Measurements from ENCODE around the gene TRMT112. TPM values are rescaled to one million over a fixed set of nuclear protein-coding genes. Genes with fewer than 3 reads are reported as not detected.

Gene TRMT112
- total and polyA plus RNA-seq, 10 of the 15 experiments (the other 5 are each of a cell fraction or from before 2014, with no cell fraction given) = 212 to 455 (median 308) TPM

DNA sequence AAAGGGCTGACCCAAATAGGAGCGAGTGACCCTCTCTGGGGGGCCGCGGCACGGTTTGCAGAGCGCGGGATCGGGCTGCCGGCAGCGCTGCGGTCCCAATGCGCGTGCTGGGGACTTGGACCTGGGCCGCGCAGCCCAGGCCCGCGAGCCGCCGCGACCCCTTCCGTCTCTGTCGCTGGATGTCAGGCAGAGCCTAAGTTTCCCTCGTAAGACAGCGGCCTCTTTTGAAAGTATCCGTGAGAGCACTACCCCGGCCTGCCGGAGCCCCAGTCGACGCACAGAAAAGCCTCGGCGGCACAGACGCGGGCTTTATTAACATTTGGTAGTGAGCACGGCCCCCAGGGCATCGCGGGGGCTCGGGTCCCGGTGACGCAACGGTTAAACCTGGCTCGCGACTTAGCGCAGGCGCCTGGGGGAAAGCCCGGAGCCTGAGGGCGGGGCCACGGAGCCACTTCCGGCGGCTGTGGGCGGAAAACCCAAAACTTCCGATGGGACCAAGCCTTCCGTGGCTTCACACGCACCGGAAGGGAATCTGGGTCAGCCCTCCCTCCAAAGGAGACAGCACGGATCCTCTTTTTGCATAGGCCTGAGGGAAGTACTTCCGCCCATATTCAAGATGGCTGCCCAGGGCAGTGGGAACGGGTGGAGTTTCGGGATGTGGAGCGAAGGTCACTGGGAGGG lies 47.7 kb downstream of the TRMT112 start (continued):
- TF ChIP-seq, protein P1, sequence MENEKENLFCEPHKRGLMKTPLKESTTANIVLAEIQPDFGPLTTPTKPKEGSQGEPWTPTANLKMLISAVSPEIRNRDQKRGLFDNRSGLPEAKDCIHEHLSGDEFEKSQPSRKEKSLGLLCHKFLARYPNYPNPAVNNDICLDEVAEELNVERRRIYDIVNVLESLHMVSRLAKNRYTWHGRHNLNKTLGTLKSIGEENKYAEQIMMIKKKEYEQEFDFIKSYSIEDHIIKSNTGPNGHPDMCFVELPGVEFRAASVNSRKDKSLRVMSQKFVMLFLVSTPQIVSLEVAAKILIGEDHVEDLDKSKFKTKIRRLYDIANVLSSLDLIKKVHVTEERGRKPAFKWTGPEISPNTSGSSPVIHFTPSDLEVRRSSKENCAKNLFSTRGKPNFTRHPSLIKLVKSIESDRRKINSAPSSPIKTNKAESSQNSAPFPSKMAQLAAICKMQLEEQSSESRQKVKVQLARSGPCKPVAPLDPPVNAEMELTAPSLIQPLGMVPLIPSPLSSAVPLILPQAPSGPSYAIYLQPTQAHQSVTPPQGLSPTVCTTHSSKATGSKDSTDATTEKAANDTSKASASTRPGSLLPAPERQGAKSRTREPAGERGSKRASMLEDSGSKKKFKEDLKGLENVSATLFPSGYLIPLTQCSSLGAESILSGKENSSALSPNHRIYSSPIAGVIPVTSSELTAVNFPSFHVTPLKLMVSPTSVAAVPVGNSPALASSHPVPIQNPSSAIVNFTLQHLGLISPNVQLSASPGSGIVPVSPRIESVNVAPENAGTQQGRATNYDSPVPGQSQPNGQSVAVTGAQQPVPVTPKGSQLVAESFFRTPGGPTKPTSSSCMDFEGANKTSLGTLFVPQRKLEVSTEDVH (IDR thresholded peaks at IDR 0.05; ENCODE audit: low read depth, partially characterized antibody) = peak; percentile 97
- peak; percentile 17 for TF ChIP-seq GATAD2B (conservative IDR thresholded peaks at IDR 0.05; ENCODE audit: low read depth)
- TF ChIP-seq BHLHE40 (IDR thresholded peaks at IDR 0.05; ENCODE audit: borderline replicate concordance in 1 of 2, low read depth in 2 of 2, low read length in 1 of 2) = peak; percentile 32 to 40; a peak in 2 of 4 replicates
- no peak for TF ChIP-seq CHD4 (IDR thresholded peaks at IDR 0.05)
- TF ChIP-seq LARP7 (IDR thresholded peaks at IDR 0.05) = peak; percentile 80; the same call in 1 of the 2 replicates
- TF ChIP-seq ZNF207 (IDR thresholded peaks at IDR 0.05; ENCODE audit: borderline replicate concordance) = peak; percentile 29; the same call in 1 of the 2 replicates
- no peak for TF ChIP-seq ZSCAN29 (IDR thresholded peaks at IDR 0.05)
- TF ChIP-seq RUNX3 (IDR thresholded peaks at IDR 0.05; ENCODE audit: low read length) = peak; percentile 83
- 0 out of 2 replicates have a peak, but pooled peaks have one; percentile 39 for TF ChIP-seq TBL1XR1 (IDR thresholded peaks at IDR 0.05; ENCODE audit: low read depth, low read length)
- peak; percentile 69; the same call in 1 of the 2 replicates for TF ChIP-seq IRF4 (IDR thresholded peaks at IDR 0.05; ENCODE audit: low read depth, low read length)
- TF ChIP-seq, protein P2, sequence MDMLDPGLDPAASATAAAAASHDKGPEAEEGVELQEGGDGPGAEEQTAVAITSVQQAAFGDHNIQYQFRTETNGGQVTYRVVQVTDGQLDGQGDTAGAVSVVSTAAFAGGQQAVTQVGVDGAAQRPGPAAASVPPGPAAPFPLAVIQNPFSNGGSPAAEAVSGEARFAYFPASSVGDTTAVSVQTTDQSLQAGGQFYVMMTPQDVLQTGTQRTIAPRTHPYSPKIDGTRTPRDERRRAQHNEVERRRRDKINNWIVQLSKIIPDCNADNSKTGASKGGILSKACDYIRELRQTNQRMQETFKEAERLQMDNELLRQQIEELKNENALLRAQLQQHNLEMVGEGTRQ (IDR thresholded peaks at IDR 0.05; ENCODE audit: borderline replicate concordance, low read depth, low read length) = no peak
- TF ChIP-seq SRF (IDR thresholded peaks at IDR 0.05; ENCODE audit: low read depth in 2 of 2, low read length in 2 of 2) = peak; percentile 68 to 85
- no peak for TF ChIP-seq FOXK2 (IDR thresholded peaks at IDR 0.05)
- TF ChIP-seq SREBF2 (IDR thresholded peaks at IDR 0.05; ENCODE audit: low read length) = peak; percentile 52; the same call in 1 of the 2 replicates
- TF ChIP-seq HDAC2 (IDR thresholded peaks at IDR 0.05) = no peak
- TF ChIP-seq YY1 (IDR thresholded peaks at IDR 0.05; ENCODE audit: low read depth, low read length) = peak; percentile 100
- TF ChIP-seq, protein P3, sequence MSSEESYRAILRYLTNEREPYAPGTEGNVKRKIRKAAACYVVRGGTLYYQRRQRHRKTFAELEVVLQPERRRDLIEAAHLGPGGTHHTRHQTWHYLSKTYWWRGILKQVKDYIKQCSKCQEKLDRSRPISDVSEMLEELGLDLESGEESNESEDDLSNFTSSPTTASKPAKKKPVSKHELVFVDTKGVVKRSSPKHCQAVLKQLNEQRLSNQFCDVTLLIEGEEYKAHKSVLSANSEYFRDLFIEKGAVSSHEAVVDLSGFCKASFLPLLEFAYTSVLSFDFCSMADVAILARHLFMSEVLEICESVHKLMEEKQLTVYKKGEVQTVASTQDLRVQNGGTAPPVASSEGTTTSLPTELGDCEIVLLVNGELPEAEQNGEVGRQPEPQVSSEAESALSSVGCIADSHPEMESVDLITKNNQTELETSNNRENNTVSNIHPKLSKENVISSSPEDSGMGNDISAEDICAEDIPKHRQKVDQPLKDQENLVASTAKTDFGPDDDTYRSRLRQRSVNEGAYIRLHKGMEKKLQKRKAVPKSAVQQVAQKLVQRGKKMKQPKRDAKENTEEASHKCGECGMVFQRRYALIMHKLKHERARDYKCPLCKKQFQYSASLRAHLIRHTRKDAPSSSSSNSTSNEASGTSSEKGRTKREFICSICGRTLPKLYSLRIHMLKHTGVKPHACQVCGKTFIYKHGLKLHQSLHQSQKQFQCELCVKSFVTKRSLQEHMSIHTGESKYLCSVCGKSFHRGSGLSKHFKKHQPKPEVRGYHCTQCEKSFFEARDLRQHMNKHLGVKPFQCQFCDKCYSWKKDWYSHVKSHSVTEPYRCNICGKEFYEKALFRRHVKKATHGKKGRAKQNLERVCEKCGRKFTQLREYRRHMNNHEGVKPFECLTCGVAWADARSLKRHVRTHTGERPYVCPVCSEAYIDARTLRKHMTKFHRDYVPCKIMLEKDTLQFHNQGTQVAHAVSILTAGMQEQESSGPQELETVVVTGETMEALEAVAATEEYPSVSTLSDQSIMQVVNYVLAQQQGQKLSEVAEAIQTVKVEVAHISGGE (CRISPR knock-in tag; IDR thresholded peaks at IDR 0.05) = peak; percentile 53
- 0 out of 2 replicates have a peak, but pooled peaks have one; percentile 22 for TF ChIP-seq RB1 (IDR thresholded peaks at IDR 0.05; ENCODE audit: borderline replicate concordance)
- no peak for TF ChIP-seq EP300 (IDR thresholded peaks at IDR 0.05; ENCODE audit: borderline replicate concordance in 1 of 2, control insufficient read depth in 1 of 2, low read depth in 2 of 2, low read length in 2 of 2)
- peak; percentile 63 for TF ChIP-seq SP1 (IDR thresholded peaks at IDR 0.05; ENCODE audit: low read depth, low read length)
- peak; percentile 86 for TF ChIP-seq TARDBP (IDR thresholded peaks at IDR 0.05; ENCODE audit: borderline replicate concordance)
- TF ChIP-seq ATF7 (IDR thresholded peaks at IDR 0.05; ENCODE audit: low read depth) = peak; percentile 83
- TF ChIP-seq EGR1 (IDR thresholded peaks at IDR 0.05; ENCODE audit: borderline replicate concordance in 1 of 2, low read depth in 2 of 2, low read length in 2 of 2) = peak; percentile 10 to 30; a peak in 2 of 3 replicates
- TF ChIP-seq MTA2 (IDR thresholded peaks at IDR 0.05; ENCODE audit: low read depth) = peak; percentile 97
- TF ChIP-seq POLR2A (IDR thresholded peaks at IDR 0.05; ENCODE audit: low read depth, low read length) = peak; percentile 77
- TF ChIP-seq KLF5 (IDR thresholded peaks at IDR 0.05; ENCODE audit: partially characterized antibody) = no peak

All from GM12878 (cell line).